ENCODE results near the gene TBC1D8. TPM values are rescaled to one million over a fixed set of nuclear protein-coding genes. Genes with fewer than 3 reads are reported as not detected.

TBC1D8 gene
- total and polyA plus RNA-seq, 7 experiments from 2014 or later, result 0.30 to 20.1 (median 2.2) TPM

DNA sequence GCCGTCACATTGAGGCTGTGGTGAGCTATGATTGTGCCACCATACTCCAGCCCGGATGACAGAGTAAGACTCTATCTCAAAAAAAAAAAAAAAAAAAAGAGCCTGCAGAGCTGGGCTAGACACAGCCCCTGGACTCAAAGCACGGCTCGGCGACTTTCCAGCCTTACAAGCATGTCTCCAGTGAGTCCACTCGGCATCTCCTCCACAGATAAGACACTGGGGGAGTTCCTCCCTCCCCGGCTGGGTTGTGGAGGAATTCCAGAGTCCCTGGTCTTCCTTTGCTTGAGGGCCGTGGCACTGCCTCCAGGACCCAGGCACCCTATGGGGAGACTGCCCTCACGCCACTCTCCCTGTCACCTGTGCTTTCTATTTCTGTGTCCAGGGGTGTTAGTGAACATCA, 180.0 kb downstream of the TBC1D8 start:
- H3K36me3 Mint-ChIP-seq, result peaks cover 0 to 37% (median 12%) of the 10 kb centered on the region in 5 donors

DNA sequence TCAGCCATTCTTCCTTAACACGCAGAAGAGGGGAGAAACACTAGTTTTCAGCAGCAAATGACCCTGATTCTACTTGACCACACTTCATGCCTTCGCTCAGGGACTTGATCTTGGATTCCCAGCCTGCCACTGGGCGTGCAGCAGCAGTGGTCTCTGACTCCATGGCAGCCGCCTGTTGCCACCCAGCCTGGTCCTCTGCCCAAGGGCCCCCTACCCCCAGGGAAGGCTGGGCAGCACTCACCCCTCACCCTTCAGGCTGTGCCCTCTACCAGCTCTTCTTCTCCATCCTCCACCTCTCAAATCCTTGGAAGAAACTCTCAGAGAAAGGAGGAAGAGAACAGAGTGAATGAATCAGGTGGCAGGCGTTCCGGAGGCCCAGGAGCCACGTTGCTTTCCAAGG, 181.2 kb downstream of the TBC1D8 start:
- H3K9me3 Mint-ChIP-seq, result peaks cover 0 to 1% (median 0%) of the 10 kb centered on the region in 11 donors
- H3K27ac Mint-ChIP-seq, result no peak overlapping the region
- Histone ChIP-seq H3K27me3 (ENCODE audit: control insufficient read depth in 2 of 2, insufficient read depth in 2 of 2, low read length in 2 of 2) (no peaks in the 10 kb centered on the region), H3K4me3 (ENCODE audit: low read length) (no peak overlapping the region), H3K36me3 (ENCODE audit: control insufficient read depth in 2 of 3, insufficient read depth in 3 of 3, low read length in 3 of 3) (peaks cover 0 to 4% (median 0%) of the 10 kb centered on the region in 3 experiments), H3K27ac (ENCODE audit: low read depth, low read length) (no peak overlapping the region), H3K9me3 (ENCODE audit: control insufficient read depth in 2 of 3, low read length in 3 of 3) (no peaks in the 10 kb centered on the region), H3K4me1 (ENCODE audit: control insufficient read depth in 2 of 2, insufficient read depth in 2 of 2, low read length in 2 of 2) (no peaks in the 10 kb centered on the region)
- peaks cover 0 to 34% (median 12%) of the 10 kb centered on the region in 5 donors for H3K36me3 Mint-ChIP-seq
- no peaks in the 10 kb centered on the region for H3K4me1 Mint-ChIP-seq
- POLR2A ChIA-PET, result interaction anchor here (0.6 kb wide), 1 partner anchor 295 kb away, joined by 3 read pairs; no protein-coding TSS in a partner anchor
- H3K4me3 Mint-ChIP-seq, result no peak overlapping the region
- intact Hi-C loops (cut with micrococcal nuclease), result no loop called here
- ATAC-seq (no peak), DNase-seq (no peak)
- peaks cover 0 to 3% (median 0%) of the 10 kb centered on the region in 5 donors for H3K27me3 Mint-ChIP-seq
- CTCF ChIA-PET, result no interaction called here

More for the DNA sequence above, 180.0 kb downstream of the TBC1D8 start:
- Mint-ChIP-seq H3K27me3 (peaks cover 0 to 3% (median 0%) of the 10 kb centered on the region in 5 donors), H3K4me1 (no peaks in the 10 kb centered on the region), H3K9me3 (peaks cover 0 to 1% (median 0%) of the 10 kb centered on the region in 11 donors), H3K4me3 (no peak overlapping the region), H3K27ac (no peak overlapping the region)
- intact Hi-C loops (cut with micrococcal nuclease), result no loop called here
- H3K27me3 ChIP-seq (ENCODE audit: control insufficient read depth in 2 of 2, insufficient read depth in 2 of 2, low read length in 2 of 2), result no peaks in the 10 kb centered on the region
- H3K9me3 ChIP-seq (ENCODE audit: control insufficient read depth in 2 of 3, low read length in 3 of 3), result no peaks in the 10 kb centered on the region
- no peaks in the 10 kb centered on the region for H3K4me1 ChIP-seq (ENCODE audit: control insufficient read depth in 2 of 2, insufficient read depth in 2 of 2, low read length in 2 of 2)
- POLR2A ChIA-PET, result interaction anchor here (0.8 kb wide), 1 partner anchor 304 kb away, joined by 3 read pairs; no protein-coding TSS in a partner anchor
- CTCF ChIA-PET, result no interaction called here
- no peak overlapping the region for H3K27ac ChIP-seq (ENCODE audit: low read depth, low read length)
- no peak overlapping the region for H3K4me3 ChIP-seq (ENCODE audit: low read length)
- peaks cover 0 to 4% (median 0%) of the 10 kb centered on the region in 3 experiments for H3K36me3 ChIP-seq (ENCODE audit: control insufficient read depth in 2 of 3, insufficient read depth in 3 of 3, low read length in 3 of 3)
- ATAC-seq (no peak), DNase-seq (no peak)

GRCh38 chr2:100968146-100969145, 182.7 kb downstream of the TBC1D8 start:
- CTCF ChIA-PET, result no interaction called here
- intact Hi-C loops (cut with micrococcal nuclease), result no loop called here
- POLR2A ChIA-PET, result no interaction called here
- H3K9me3 ChIP-seq (ENCODE audit: control insufficient read depth in 2 of 3, low read length in 3 of 3), result no peaks in the 10 kb centered on the region
- Mint-ChIP-seq H3K36me3 (peaks cover 0 to 31% (median 12%) of the 10 kb centered on the region in 5 donors), H3K27ac (no peak overlapping the region), H3K27me3 (peaks cover 0 to 3% (median 0%) of the 10 kb centered on the region in 5 donors), H3K4me3 (no peak overlapping the region), H3K9me3 (no peaks in the 10 kb centered on the region), H3K4me1 (peaks cover 0 to 12% (median 8%) of the 10 kb centered on the region in 7 donors)
- H3K4me3 ChIP-seq (ENCODE audit: low read length), result no peak overlapping the region
- H3K36me3 ChIP-seq (ENCODE audit: control insufficient read depth in 2 of 3, insufficient read depth in 3 of 3, low read length in 3 of 3), result peaks cover 0 to 4% (median 0%) of the 10 kb centered on the region in 3 experiments
- H3K4me1 ChIP-seq (ENCODE audit: control insufficient read depth in 2 of 2, insufficient read depth in 2 of 2, low read length in 2 of 2), result no peaks in the 10 kb centered on the region
- no peaks in the 10 kb centered on the region for H3K27me3 ChIP-seq (ENCODE audit: control insufficient read depth in 2 of 2, insufficient read depth in 2 of 2, low read length in 2 of 2)
- ATAC-seq (no peak), DNase-seq (no peak)
- no peak overlapping the region for H3K27ac ChIP-seq (ENCODE audit: low read depth, low read length)

DNA sequence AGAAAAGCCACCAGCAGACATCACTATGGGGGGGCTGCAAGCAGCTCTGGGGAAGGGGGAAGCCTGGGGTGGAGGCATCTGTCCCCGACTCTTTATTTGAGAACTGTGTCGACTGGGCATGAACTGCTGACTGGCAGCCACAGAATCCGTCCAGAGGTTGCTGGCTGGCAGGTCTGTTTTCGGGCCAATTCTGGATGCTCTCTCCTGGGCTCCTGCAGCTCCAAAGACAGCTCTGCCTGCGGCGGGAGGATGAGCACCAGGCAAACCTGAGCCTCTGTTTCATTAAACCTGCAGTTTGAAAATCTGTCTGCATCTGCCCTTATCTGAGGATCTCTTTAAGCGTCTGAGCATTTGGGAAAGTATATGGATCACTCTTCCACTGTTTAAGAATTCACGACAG, 183.5 kb downstream of the TBC1D8 start:
- DNase-seq, result no peak
- Mint-ChIP-seq H3K27ac (no peak overlapping the region), H3K27me3 (peaks cover 0 to 3% (median 0%) of the 10 kb centered on the region in 5 donors), H3K9me3 (no peaks in the 10 kb centered on the region), H3K4me3 (no peak overlapping the region), H3K4me1 (peaks cover 0 to 12% (median 8%) of the 10 kb centered on the region in 7 donors), H3K36me3 (peaks cover 0 to 26% (median 12%) of the 10 kb centered on the region in 5 donors)
- no peak overlapping the region for H3K4me3 ChIP-seq (ENCODE audit: low read length)
- CTCF ChIA-PET, result interaction anchor here (0.6 kb wide), 1 partner anchor 328 kb away, joined by 3 read pairs; no protein-coding TSS in a partner anchor
- no peaks in the 10 kb centered on the region for H3K4me1 ChIP-seq (ENCODE audit: control insufficient read depth in 2 of 2, insufficient read depth in 2 of 2, low read length in 2 of 2)
- H3K36me3 ChIP-seq (ENCODE audit: control insufficient read depth in 2 of 3, insufficient read depth in 3 of 3, low read length in 3 of 3), result peaks cover 0 to 4% (median 0%) of the 10 kb centered on the region in 3 experiments
- H3K27ac ChIP-seq (ENCODE audit: low read depth, low read length), result no peak overlapping the region
- H3K9me3 ChIP-seq (ENCODE audit: control insufficient read depth in 2 of 3, low read length in 3 of 3), result no peaks in the 10 kb centered on the region
- POLR2A ChIA-PET, result no interaction called here
- intact Hi-C loops (cut with micrococcal nuclease), result no loop called here
- no peak for ATAC-seq
- H3K27me3 ChIP-seq (ENCODE audit: control insufficient read depth in 2 of 2, insufficient read depth in 2 of 2, low read length in 2 of 2), result no peaks in the 10 kb centered on the region

GRCh38 chr2:100965596-100965995, 185.6 kb downstream of the TBC1D8 start:
- H3K27ac Mint-ChIP-seq, result peak overlapping the region in 1 of 9 donors; percentile 51
- H3K36me3 ChIP-seq (ENCODE audit: control insufficient read depth in 2 of 3, insufficient read depth in 3 of 3, low read length in 3 of 3), result no peaks in the 10 kb centered on the region
- H3K27me3 ChIP-seq (ENCODE audit: control insufficient read depth in 2 of 2, insufficient read depth in 2 of 2, low read length in 2 of 2), result no peaks in the 10 kb centered on the region
- no peak overlapping the region for H3K4me3 Mint-ChIP-seq
- H3K4me3 ChIP-seq (ENCODE audit: low read length), result no peak overlapping the region
- no peak for DNase-seq
- H3K9me3 ChIP-seq (ENCODE audit: control insufficient read depth in 2 of 3, low read length in 3 of 3), result no peaks in the 10 kb centered on the region
- no peak overlapping the region for H3K27ac ChIP-seq (ENCODE audit: low read depth, low read length)
- H3K27me3 Mint-ChIP-seq, result peaks cover 0 to 3% (median 0%) of the 10 kb centered on the region in 5 donors
- H3K36me3 Mint-ChIP-seq, result peaks cover 0 to 12% (median 5%) of the 10 kb centered on the region in 5 donors
- peaks cover 0 to 12% (median 8%) of the 10 kb centered on the region in 7 donors for H3K4me1 Mint-ChIP-seq
- CTCF ChIA-PET, result interaction anchor here (0.9 kb wide), 1 partner anchor 360 kb away, joined by 3 read pairs; no protein-coding TSS in a partner anchor
- H3K9me3 Mint-ChIP-seq, result no peaks in the 10 kb centered on the region
- no peak for ATAC-seq
- no peaks in the 10 kb centered on the region for H3K4me1 ChIP-seq (ENCODE audit: control insufficient read depth in 2 of 2, insufficient read depth in 2 of 2, low read length in 2 of 2)
- POLR2A ChIA-PET, result no interaction called here
- intact Hi-C loops (cut with micrococcal nuclease), result no loop called here

DNA sequence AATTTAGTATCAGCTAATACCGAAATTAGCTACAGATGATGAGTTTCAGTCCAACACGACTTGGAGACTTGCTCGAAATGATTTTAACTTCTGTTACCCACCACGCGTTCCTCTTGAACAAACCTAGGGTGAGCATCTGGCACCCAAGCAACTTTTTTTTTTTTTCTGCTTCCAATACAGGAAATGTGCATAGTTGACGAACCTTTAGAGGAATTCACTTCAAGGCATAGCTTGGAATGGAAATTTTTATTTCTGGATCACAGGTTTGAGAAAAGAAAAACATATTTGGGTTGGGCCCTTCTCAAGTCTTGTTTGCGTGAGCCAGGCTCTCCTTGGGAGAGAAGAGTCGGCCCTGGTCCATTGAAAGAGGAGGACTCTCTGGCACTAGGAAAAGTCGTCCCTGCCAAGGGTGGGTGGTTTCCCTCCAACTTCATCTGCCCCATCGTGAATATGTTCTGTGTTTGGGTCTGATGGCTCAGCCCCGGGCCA, 186.5 kb downstream of the TBC1D8 start:
- DNase-seq (no peak), ATAC-seq (no peak)
- no peak overlapping the region for H3K27ac Mint-ChIP-seq
- H3K4me3 ChIP-seq (ENCODE audit: low read length), result no peak overlapping the region
- no peaks in the 10 kb centered on the region for H3K27me3 ChIP-seq (ENCODE audit: control insufficient read depth in 2 of 2, insufficient read depth in 2 of 2, low read length in 2 of 2)
- H3K36me3 Mint-ChIP-seq, result peaks cover 0 to 9% (median 5%) of the 10 kb centered on the region in 5 donors
- H3K27ac ChIP-seq (ENCODE audit: low read depth, low read length), result no peak overlapping the region
- H3K9me3 Mint-ChIP-seq, result no peaks in the 10 kb centered on the region
- peaks cover 0 to 3% (median 0%) of the 10 kb centered on the region in 5 donors for H3K27me3 Mint-ChIP-seq
- CTCF ChIA-PET, result interaction anchor here (0.5 to 0.9 kb wide), 3 partner anchors 23 to 359 kb away, joined by 3 read pairs; no protein-coding TSS in a partner anchor
- POLR2A ChIA-PET, result no interaction called here
- peaks cover 0 to 12% (median 8%) of the 10 kb centered on the region in 7 donors for H3K4me1 Mint-ChIP-seq
- H3K36me3 ChIP-seq (ENCODE audit: control insufficient read depth in 2 of 3, insufficient read depth in 3 of 3, low read length in 3 of 3), result no peaks in the 10 kb centered on the region
- no peaks in the 10 kb centered on the region for H3K4me1 ChIP-seq (ENCODE audit: control insufficient read depth in 2 of 2, insufficient read depth in 2 of 2, low read length in 2 of 2)
- H3K4me3 Mint-ChIP-seq, result no peak overlapping the region
- intact Hi-C loops (cut with micrococcal nuclease), result loop anchor here in 1 of 2 donors (1.0 kb wide), 1 partner anchor 354 kb away; no protein-coding TSS in a partner anchor
- no peaks in the 10 kb centered on the region for H3K9me3 ChIP-seq (ENCODE audit: control insufficient read depth in 2 of 3, low read length in 3 of 3)
